MM.1S (cell line): ENCODE measurements around the gene SCLY.

Source experiments
- EZH2 ChIP-seq: fragments of 300-600 bp; sonication (generic); optimal IDR thresholded peaks from 2 replicates; pipeline ENCODE3; 2017; ENCODE audit warnings: low read depth, mild to moderate bottlenecking, antibody characterized with exemption, low read length, mixed read lengths
- EZH2phosphoT487 ChIP-seq: fragments of 300-600 bp; sonication (generic); IDR thresholded peaks from 2 replicates; pipeline ENCODE4 v1.6.1; 2018; ENCODE audit warnings: antibody characterized with exemption, low read length
- TF ChIP-seq, protein P1 (sequence below): fragments of 300-600 bp; sonication (generic); IDR thresholded peaks from 2 replicates; pipeline ENCODE4 v1.5.1; 2016; ENCODE audit warnings: antibody characterized with exemption, low read length, mixed read lengths

DNA sequence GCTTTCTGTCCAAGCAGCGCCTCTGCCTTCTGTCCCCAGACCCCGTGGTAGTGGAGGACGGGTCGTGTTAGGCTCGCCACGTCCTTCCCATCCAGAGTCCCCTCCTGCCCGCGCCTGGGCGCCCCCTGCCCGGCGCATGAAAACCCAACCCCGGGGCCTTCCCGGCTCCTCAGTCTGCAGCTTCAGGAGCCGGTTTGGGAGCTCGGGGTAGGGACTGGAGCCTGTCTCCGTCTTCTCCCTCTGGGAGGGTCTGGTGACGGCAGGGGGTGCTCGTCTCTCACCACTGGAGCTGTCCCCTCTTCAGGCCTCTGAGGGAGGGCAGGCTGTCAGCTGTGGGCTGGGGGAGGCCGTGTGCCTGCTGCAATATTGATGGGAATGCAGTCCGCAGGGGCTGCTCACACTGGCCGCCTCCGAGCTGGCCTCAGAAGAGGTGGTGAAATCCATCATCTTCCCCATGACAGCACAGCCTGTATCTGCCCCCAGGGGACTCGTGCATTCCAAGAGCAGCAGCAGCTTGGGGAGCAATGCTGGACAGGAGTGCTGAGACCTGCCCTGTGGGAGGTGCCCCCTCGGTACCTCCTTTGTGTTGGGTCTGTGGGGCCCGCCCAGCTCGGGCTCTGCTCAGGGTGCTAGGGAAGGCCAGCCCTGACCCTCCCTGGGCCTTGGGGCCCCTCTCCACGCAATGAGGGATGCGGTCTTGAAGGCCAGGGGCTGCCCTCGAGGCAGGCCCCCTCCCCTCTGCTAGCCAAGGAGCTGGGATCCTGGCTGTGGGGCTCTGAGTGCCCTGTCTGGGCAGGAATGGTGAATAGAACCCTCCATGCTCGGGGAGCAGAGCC is 59.9 kb downstream of the SCLY start:
- TF ChIP-seq, protein P1, sequence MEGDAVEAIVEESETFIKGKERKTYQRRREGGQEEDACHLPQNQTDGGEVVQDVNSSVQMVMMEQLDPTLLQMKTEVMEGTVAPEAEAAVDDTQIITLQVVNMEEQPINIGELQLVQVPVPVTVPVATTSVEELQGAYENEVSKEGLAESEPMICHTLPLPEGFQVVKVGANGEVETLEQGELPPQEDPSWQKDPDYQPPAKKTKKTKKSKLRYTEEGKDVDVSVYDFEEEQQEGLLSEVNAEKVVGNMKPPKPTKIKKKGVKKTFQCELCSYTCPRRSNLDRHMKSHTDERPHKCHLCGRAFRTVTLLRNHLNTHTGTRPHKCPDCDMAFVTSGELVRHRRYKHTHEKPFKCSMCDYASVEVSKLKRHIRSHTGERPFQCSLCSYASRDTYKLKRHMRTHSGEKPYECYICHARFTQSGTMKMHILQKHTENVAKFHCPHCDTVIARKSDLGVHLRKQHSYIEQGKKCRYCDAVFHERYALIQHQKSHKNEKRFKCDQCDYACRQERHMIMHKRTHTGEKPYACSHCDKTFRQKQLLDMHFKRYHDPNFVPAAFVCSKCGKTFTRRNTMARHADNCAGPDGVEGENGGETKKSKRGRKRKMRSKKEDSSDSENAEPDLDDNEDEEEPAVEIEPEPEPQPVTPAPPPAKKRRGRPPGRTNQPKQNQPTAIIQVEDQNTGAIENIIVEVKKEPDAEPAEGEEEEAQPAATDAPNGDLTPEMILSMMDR, result no peak
- TF ChIP-seq EZH2, result no peak
- no peak for TF ChIP-seq EZH2phosphoT487
